Endothelial cell of umbilical vein (primary cell): ENCODE data around the gene PXT1. TPM values are rescaled to one million over a fixed set of nuclear protein-coding genes. Genes with fewer than 3 reads are reported as not detected.
A peak's percentile ranks its signal among the peaks of the same experiment; 100 is the strongest.

Source experiments
- BruUV-seq: library from RNA; stranded (reverse); fragments of 400-500 nt; replicated peaks from 2 replicates; lab custom pipeline; 2021; lab: Mats Ljungman, UMichigan
- CTCF ChIA-PET: fragments of 300-600, 350-600 bp; sonication (Branson Sonifier 250); formaldehyde crosslinking; loops from one replicate; lab custom pipeline; 2021; ENCODE audit warnings: antibody characterized with exemption, inconsistent platforms; lab: Charles Lee
- POLR2A ChIA-PET: fragments of 300-600, 350-600 bp; sonication (Branson Sonifier 250); formaldehyde crosslinking; loops from one replicate; lab custom pipeline; 2021; ENCODE audit warnings: antibody characterized with exemption, inconsistent platforms; lab: Charles Lee
- DNase-seq: peaks from one replicate; pipeline ENCODE4 v3.0.0-alpha.2; 2011; ENCODE audit warnings: low read depth, low spot score
- FAIRE-seq: peaks from 2 replicates; lab custom pipeline; 2011; peaks lifted over from hg19 to GRCh38; lab: Jason Lieb, UNC
- H2AFZ ChIP-seq: 2 replicates; pipeline ENCODE4 v1.6.0; 2012; ENCODE audit warnings: low read depth, low read length, control low read depth, inconsistent platforms
- H3K27ac ChIP-seq: 2 replicates; pipeline ENCODE4 v1.5.1; 2011; ENCODE audit warnings: low read depth, mild to moderate bottlenecking, control low read depth, low read length, moderate library complexity; ENCODE audit not compliant: insufficient read depth
- H3K27me3 ChIP-seq, 2 experiments: 2 replicates each; pipeline versions ENCODE4 v1.6.0 to v1.6.1; 2011; ENCODE audit warnings: low read length in 2 of 2, mixed read lengths in 1 of 2; ENCODE audit not compliant: control insufficient read depth in 2 of 2, insufficient read depth in 2 of 2
- H3K36me3 ChIP-seq, 2 experiments: 2 replicates in 1 of 2; 3 replicates in 1 of 2; pipeline ENCODE4 v1.5.1; 2011; ENCODE audit warnings: low read length in 2 of 2, mild to moderate bottlenecking in 1 of 2, moderate library complexity in 1 of 2; ENCODE audit not compliant: control insufficient read depth in 2 of 2, insufficient read depth in 2 of 2; ENCODE audit errors: extremely low read depth in 1 of 2
- H3K4me1 ChIP-seq: 3 replicates; pipeline ENCODE4 v1.5.1; 2011; ENCODE audit warnings: mild to moderate bottlenecking, low read length; ENCODE audit not compliant: control insufficient read depth, insufficient read depth; ENCODE audit errors: extremely low read depth
- H3K4me2 ChIP-seq: 2 replicates; pipeline ENCODE4 v1.6.1; 2011; ENCODE audit warnings: low read length, control low read depth, mixed read lengths; ENCODE audit not compliant: insufficient read depth
- H3K4me3 ChIP-seq, 3 experiments: fragments of 200-600 bp in 1 of 3; sonication (generic), shearing (Covaris generic) in 1 of 3; replicated peaks in 1 of 3; 2 replicates each; pipeline ENCODE4 v1.5.1; 2011 to 2016; ENCODE audit warnings: control low read depth in 3 of 3, low read length in 3 of 3, mild to moderate bottlenecking in 2 of 3, inconsistent platforms in 1 of 3, low read depth in 1 of 3, moderate library complexity in 1 of 3; ENCODE audit not compliant: insufficient read depth in 1 of 3
- H3K79me2 ChIP-seq: 2 replicates; pipeline ENCODE4 v1.6.0; 2012; ENCODE audit warnings: low read length, inconsistent platforms; ENCODE audit not compliant: control insufficient read depth, insufficient read depth
- H3K9ac ChIP-seq: replicated peaks from 2 replicates; pipeline ENCODE3; 2011; ENCODE audit warnings: low read length, control low read depth; ENCODE audit not compliant: insufficient read depth; ENCODE audit errors: extremely low read depth
- H3K9me1 ChIP-seq: replicated peaks from 3 replicates; pipeline ENCODE4 v1.6.0; 2011; ENCODE audit warnings: mild to moderate bottlenecking, low read length; ENCODE audit not compliant: control insufficient read depth, insufficient read depth; ENCODE audit errors: extremely low read depth
- H3K9me3 ChIP-seq: replicated peaks from 2 replicates; pipeline ENCODE4 v1.5.1; 2012; ENCODE audit warnings: low read length, inconsistent platforms; ENCODE audit not compliant: control insufficient read depth, insufficient read depth
- H4K20me1 ChIP-seq: replicated peaks from 2 replicates; pipeline ENCODE3; 2011; ENCODE audit warnings: mild to moderate bottlenecking, low read length; ENCODE audit not compliant: control insufficient read depth, insufficient read depth; ENCODE audit errors: extremely low read depth
- CTCF ChIP-seq, 2 donors: IDR thresholded peaks; 1 replicate in 1 of 2; 2 replicates in 1 of 2; pipeline ENCODE4 v1.5.1; 2011; ENCODE audit warnings: low read length in 2 of 2, mild to moderate bottlenecking in 2 of 2, moderate library complexity in 2 of 2, control low read depth in 1 of 2, inconsistent platforms in 1 of 2, low read depth in 1 of 2; ENCODE audit not compliant: insufficient read depth in 1 of 2; ENCODE audit errors: extremely low read depth in 1 of 2
- EZH2 ChIP-seq: IDR thresholded peaks from 2 replicates; pipeline ENCODE4 v1.6.1; 2012; ENCODE audit warnings: borderline replicate concordance, low read depth, mild to moderate bottlenecking, moderate library complexity, low read length, inconsistent platforms; ENCODE audit not compliant: severe bottlenecking
- GATA2 ChIP-seq: IDR thresholded peaks from 2 replicates; pipeline ENCODE4 v1.7.0; 2011; ENCODE audit warnings: low read depth, mild to moderate bottlenecking, moderate library complexity, mixed read lengths, low read length; ENCODE audit not compliant: insufficient read length, insufficient read depth
- POLR2A ChIP-seq: IDR thresholded peaks from 2 replicates; pipeline ENCODE4 v1.6.1; 2012; ENCODE audit warnings: low read depth, mild to moderate bottlenecking, control low read depth, low read length
- POLR2AphosphoS5 ChIP-seq: IDR thresholded peaks from 2 replicates; pipeline ENCODE4 v1.6.1; 2012; ENCODE audit warnings: low read depth, mild to moderate bottlenecking, control low read depth, low read length, moderate library complexity; ENCODE audit not compliant: insufficient read depth
- dilution Hi-C: fragments of 300-500 bp; cut with MboI; formaldehyde crosslinking; loops from one replicate; pipeline ENCODE4 v1.15.0; 2019; ENCODE audit warnings: low sequenced_read_pairs; ENCODE audit not compliant: extremely low pct_ligation_motif_present
- intact Hi-C: fragments of 100-400 bp; cut with micrococcal nuclease; formaldehyde crosslinking; loops from one replicate; pipeline ENCODE4 v1.10.0; 2022
- polyA plus RNA-seq, 4 experiments: library from polyadenylated mRNA; depleted of rRNA in 3 of 4; stranded (reverse) in 3 of 4; unstranded in 1 of 4; fragments of >200 nt; gene quantifications; 2 replicates each; pipeline versions ENCODE4 v1.2.1 to v1.2.3, GENCODE V29; 2011 to 2012; ENCODE audit warnings: missing spikeins in 1 of 4
- total RNA-seq: library from RNA; stranded (reverse); gene quantifications from 2 replicates; pipeline ENCODE4 v1.2.3, GENCODE V29; 2021

PXT1 gene
- total and polyA plus RNA-seq, 2 donors (not counting 3 experiments of a cell fraction or from before 2014, with no cell fraction given), result not detected

GRCh38 chr6:36387440-36388303, 55.0 kb downstream of the PXT1 start, which contains the start of gene ETV7:
Gene ETV7 (minus strand): TSS chr6:36387669. CDS start chr6:36387541, 128 bp downstream.
- H3K9me3 ChIP-seq, result no peaks in the 10 kb centered on the region
- H2AFZ ChIP-seq, result peak within 1 kb of the TSS; percentile 90
- POLR2A ChIA-PET, result no interaction called here
- H4K20me1 ChIP-seq, result no peaks in the 10 kb centered on the region
- no peak for FAIRE-seq
- H3K27me3 ChIP-seq, result peaks cover 18 to 21% of the 10 kb centered on the region in 2 experiments
- H3K4me2 ChIP-seq, result peak within 1 kb of the TSS; percentile 84
- H3K9me1 ChIP-seq, result no peaks in the 10 kb centered on the region
- CTCF ChIA-PET, result interaction anchor here (1.2 to 2.0 kb wide), 7 partner anchors 9 to 85 kb away, joined by 3 to 12 read pairs (median 5); no protein-coding TSS in a partner anchor
- TF ChIP-seq GATA2 (no peak), EZH2 (peak; percentile 73), CTCF (IDR thresholded peaks at IDR 0.05; ENCODE audit: extremely low read depth in 1 of 2, insufficient read depth in 1 of 2, low read depth in 1 of 2, low read length in 2 of 2) (no peak), POLR2AphosphoS5 (no peak), POLR2A (no peak)
- H3K4me1 ChIP-seq, result peaks cover 13% of the 10 kb centered on the region
- H3K9ac ChIP-seq, result peak within 1 kb of the TSS; percentile 72
- DNase-seq, result no peak
- H3K36me3 ChIP-seq, result no peaks in the 10 kb centered on the region
- dilution Hi-C loops, result no loop called here
- H3K4me3 ChIP-seq, result peak within 1 kb of the TSS; percentile 42 to 66 (median 61)
- no TSS peak for BruUV-seq
- H3K27ac ChIP-seq, result peak within 1 kb of the TSS; percentile 10
- no peaks in the 10 kb centered on the region for H3K79me2 ChIP-seq
- intact Hi-C loops, result no loop called here
